ENCODE results near the gene ARHGEF10L.

- TF ChIP-seq, protein P1, sequence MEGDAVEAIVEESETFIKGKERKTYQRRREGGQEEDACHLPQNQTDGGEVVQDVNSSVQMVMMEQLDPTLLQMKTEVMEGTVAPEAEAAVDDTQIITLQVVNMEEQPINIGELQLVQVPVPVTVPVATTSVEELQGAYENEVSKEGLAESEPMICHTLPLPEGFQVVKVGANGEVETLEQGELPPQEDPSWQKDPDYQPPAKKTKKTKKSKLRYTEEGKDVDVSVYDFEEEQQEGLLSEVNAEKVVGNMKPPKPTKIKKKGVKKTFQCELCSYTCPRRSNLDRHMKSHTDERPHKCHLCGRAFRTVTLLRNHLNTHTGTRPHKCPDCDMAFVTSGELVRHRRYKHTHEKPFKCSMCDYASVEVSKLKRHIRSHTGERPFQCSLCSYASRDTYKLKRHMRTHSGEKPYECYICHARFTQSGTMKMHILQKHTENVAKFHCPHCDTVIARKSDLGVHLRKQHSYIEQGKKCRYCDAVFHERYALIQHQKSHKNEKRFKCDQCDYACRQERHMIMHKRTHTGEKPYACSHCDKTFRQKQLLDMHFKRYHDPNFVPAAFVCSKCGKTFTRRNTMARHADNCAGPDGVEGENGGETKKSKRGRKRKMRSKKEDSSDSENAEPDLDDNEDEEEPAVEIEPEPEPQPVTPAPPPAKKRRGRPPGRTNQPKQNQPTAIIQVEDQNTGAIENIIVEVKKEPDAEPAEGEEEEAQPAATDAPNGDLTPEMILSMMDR (IDR thresholded peaks at IDR 0.05) = no peak
- no peak for TF ChIP-seq POLR2A (IDR thresholded peaks at IDR 0.05)
- no peak for TF ChIP-seq POLR2AphosphoS5 (IDR thresholded peaks at IDR 0.05; ENCODE audit: insufficient read depth in 1 of 2, low read depth in 1 of 2)
These were observed 13.4 kb upstream of the ARHGEF10L start for GRCh38 chr1:17525996-17526686.

Measured in vagina (tissue), 2 donors.